Activated CD8-positive, alpha-beta T cell treated with anti-CD3 and anti-CD28 coated beads for 36 hours (primary cell): ENCODE results near the gene SLC22A2. TPM values are rescaled to one million over a fixed set of nuclear protein-coding genes. Genes with fewer than 3 reads are reported as not detected.

Experiments used
- ATAC-seq: fragments of 200-7000 bp; cut with Tn5 transposase; one replicate; pipeline ENCODE4 v1.10.0; 2021; ENCODE audit warnings: mild to moderate bottlenecking, moderate library complexity
- CTCF ChIA-PET: fragments of 350-600 bp; sonication (Branson Sonifier 250); formaldehyde crosslinking; loops from one replicate; lab custom pipeline; 2021; ENCODE audit warnings: antibody characterized with exemption; lab: Charles Lee
- POLR2A ChIA-PET: fragments of 350-600 bp; sonication (Branson Sonifier 250); formaldehyde crosslinking; loops from one replicate; lab custom pipeline; 2021; ENCODE audit warnings: antibody characterized with exemption; lab: Charles Lee
- DNase-seq: peaks from one replicate; pipeline ENCODE4 v3.0.0-alpha.2; 2020
- H3K27ac Mint-ChIP-seq: one replicate; pipeline ENCODE4 v1.8.0; 2021; ENCODE audit warnings: mild to moderate bottlenecking, mixed read lengths
- H3K27me3 Mint-ChIP-seq: one replicate; pipeline ENCODE4 v1.8.0; 2021; ENCODE audit warnings: mixed read lengths
- H3K36me3 Mint-ChIP-seq: one replicate; pipeline ENCODE4 v1.8.0; 2021; ENCODE audit warnings: low read depth, mixed read lengths
- H3K4me1 Mint-ChIP-seq: one replicate; pipeline ENCODE4 v1.8.0; 2021; ENCODE audit warnings: low read depth, mixed read lengths
- H3K4me3 Mint-ChIP-seq: one replicate; pipeline ENCODE4 v1.8.0; 2021; ENCODE audit warnings: mild to moderate bottlenecking, moderate library complexity, mixed read lengths
- H3K9me3 Mint-ChIP-seq: one replicate; pipeline ENCODE4 v1.8.0; 2021; ENCODE audit warnings: mixed read lengths
- CTCF ChIP-seq: fragments of 200-600 bp; IDR thresholded peaks from one replicate; pipeline ENCODE4 v1.8.0; 2022; ENCODE audit warnings: antibody characterized with exemption, mild to moderate bottlenecking
- intact Hi-C: fragments of 100-400 bp; cut with micrococcal nuclease; formaldehyde crosslinking; loops from one replicate; pipeline ENCODE4 v1.10.0; 2022
- total RNA-seq, 2 experiments: library from RNA; stranded (reverse); gene quantifications; one replicate each; pipeline ENCODE4 v1.2.3, GENCODE V29; 2021

The SLC22A2 gene
- total RNA-seq, 2 experiments from 2014 or later: not detected

- Mint-ChIP-seq H3K9me3 (no peaks in the 10 kb centered on the region), H3K27ac (no peak overlapping the region), H3K36me3 (no peaks in the 10 kb centered on the region), H3K4me1 (no peaks in the 10 kb centered on the region), H3K27me3 (peaks cover 16% of the 10 kb centered on the region), H3K4me3 (no peak overlapping the region)
- ChIA-PET POLR2A (interaction anchor here (0.5 kb wide), 1 partner anchor 136 kb away, joined by 3 read pairs; no protein-coding TSS in a partner anchor), CTCF (no interaction called here)
- no peak for DNase-seq
- TF ChIP-seq CTCF: no peak
- ATAC-seq: no peak
- intact Hi-C loops: no loop called here
These were observed 11.2 kb downstream of the SLC22A2 start for GRCh38 chr6:160247457-160247883.

- Mint-ChIP-seq H3K4me3 (no peak overlapping the region), H3K27ac (no peak overlapping the region), H3K36me3 (no peaks in the 10 kb centered on the region), H3K4me1 (no peaks in the 10 kb centered on the region), H3K9me3 (peaks cover 9% of the 10 kb centered on the region), H3K27me3 (peaks cover 7% of the 10 kb centered on the region)
- POLR2A ChIA-PET: interaction anchor here (0.6 kb wide), 1 partner anchor 154 kb away, joined by 3 read pairs; no protein-coding TSS in a partner anchor
- no peak for ATAC-seq
- DNase-seq: no peak
- CTCF ChIA-PET: no interaction called here
- intact Hi-C loops: no loop called here
- no peak for TF ChIP-seq CTCF
These were observed 17.9 kb downstream of the SLC22A2 start for GRCh38 chr6:160240691-160241084.

GRCh38 chr6:160239929-160240690 lies 18.5 kb downstream of the SLC22A2 start:
- DNase-seq (no peak), ATAC-seq (no peak)
- ChIA-PET CTCF (no interaction called here), POLR2A (no interaction called here)
- no peak overlapping the region for H3K4me3 Mint-ChIP-seq
- H3K27me3 Mint-ChIP-seq: peaks cover 6% of the 10 kb centered on the region
- no peaks in the 10 kb centered on the region for H3K36me3 Mint-ChIP-seq
- H3K4me1 Mint-ChIP-seq: no peaks in the 10 kb centered on the region
- no peak for TF ChIP-seq CTCF
- intact Hi-C loops: no loop called here
- H3K27ac Mint-ChIP-seq: no peak overlapping the region
- peaks cover 10% of the 10 kb centered on the region for H3K9me3 Mint-ChIP-seq

GRCh38 chr6:160238761-160239751 lies 19.6 kb downstream of the SLC22A2 start:
- H3K9me3 Mint-ChIP-seq: peaks cover 11% of the 10 kb centered on the region
- DNase-seq (no peak), ATAC-seq (no peak)
- no peaks in the 10 kb centered on the region for H3K4me1 Mint-ChIP-seq
- H3K36me3 Mint-ChIP-seq: no peaks in the 10 kb centered on the region
- H3K27ac Mint-ChIP-seq: no peak overlapping the region
- H3K27me3 Mint-ChIP-seq: peaks cover 8% of the 10 kb centered on the region
- TF ChIP-seq CTCF: no peak
- POLR2A ChIA-PET: no interaction called here
- H3K4me3 Mint-ChIP-seq: no peak overlapping the region
- CTCF ChIA-PET: no interaction called here
- intact Hi-C loops: no loop called here
